Uterus (tissue), 2 donors: ENCODE measurements around the gene RRAS2.

Experiments
- POLR2A ChIP-seq, 2 donors: fragments of 450-650 bp; IDR thresholded peaks; one replicate each; pipeline ENCODE4 v1.6.1; 2016; ENCODE audit warnings: antibody characterized with exemption in 2 of 2, mild to moderate bottlenecking in 1 of 2, moderate library complexity in 1 of 2
- TF ChIP-seq, protein P1 (sequence below), 4 experiments: fragments of 200-600 bp in 2 of 4; fragments of 450-650 bp in 2 of 4; sonication (generic) in 2 of 4; IDR thresholded peaks; one replicate each; pipeline ENCODE4 v1.5.1; 2016 to 2019; ENCODE audit warnings: antibody characterized with exemption in 4 of 4, mild to moderate bottlenecking in 2 of 4, moderate library complexity in 1 of 4

DNA sequence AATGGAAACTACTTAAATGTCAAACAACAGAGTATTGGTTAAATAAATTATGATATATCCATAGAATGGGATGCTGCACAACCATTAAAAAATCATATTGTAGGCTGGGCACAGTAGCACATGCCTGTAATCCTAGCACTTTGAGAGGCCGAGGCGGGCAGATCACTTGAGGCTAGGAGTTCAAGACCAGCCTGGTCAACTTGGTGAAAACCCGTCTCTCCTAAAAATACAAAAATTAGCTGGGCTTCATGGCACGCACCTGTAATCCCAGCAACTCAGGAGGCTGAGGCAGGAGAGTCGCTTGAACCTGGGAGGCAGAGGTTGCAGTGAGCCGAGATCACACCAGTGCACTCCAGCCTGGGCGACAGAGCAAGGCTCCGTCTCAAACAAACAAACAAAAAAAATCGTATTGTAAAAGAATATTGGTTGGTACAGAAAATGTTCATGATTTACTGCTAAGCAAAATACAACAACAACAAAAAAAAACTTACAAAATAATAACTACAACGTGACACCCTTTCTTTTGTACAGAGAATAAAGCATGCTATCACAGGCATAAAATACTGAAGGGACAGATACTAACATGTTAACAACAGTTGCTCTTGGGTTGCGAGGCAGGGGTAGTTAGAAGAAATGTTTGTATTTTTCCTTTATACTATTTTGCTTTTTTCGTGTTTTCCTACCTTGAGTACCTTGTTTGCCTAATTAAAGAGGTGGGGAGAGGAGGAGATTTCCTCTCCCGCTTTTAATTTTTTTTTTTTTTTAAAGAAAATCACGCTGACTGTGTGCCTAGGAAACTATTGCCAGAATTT is 21.3 kb upstream of the RRAS2 start:
- TF ChIP-seq, protein P1, sequence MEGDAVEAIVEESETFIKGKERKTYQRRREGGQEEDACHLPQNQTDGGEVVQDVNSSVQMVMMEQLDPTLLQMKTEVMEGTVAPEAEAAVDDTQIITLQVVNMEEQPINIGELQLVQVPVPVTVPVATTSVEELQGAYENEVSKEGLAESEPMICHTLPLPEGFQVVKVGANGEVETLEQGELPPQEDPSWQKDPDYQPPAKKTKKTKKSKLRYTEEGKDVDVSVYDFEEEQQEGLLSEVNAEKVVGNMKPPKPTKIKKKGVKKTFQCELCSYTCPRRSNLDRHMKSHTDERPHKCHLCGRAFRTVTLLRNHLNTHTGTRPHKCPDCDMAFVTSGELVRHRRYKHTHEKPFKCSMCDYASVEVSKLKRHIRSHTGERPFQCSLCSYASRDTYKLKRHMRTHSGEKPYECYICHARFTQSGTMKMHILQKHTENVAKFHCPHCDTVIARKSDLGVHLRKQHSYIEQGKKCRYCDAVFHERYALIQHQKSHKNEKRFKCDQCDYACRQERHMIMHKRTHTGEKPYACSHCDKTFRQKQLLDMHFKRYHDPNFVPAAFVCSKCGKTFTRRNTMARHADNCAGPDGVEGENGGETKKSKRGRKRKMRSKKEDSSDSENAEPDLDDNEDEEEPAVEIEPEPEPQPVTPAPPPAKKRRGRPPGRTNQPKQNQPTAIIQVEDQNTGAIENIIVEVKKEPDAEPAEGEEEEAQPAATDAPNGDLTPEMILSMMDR (IDR thresholded peaks at IDR 0.05), result no peak
- TF ChIP-seq POLR2A (IDR thresholded peaks at IDR 0.05), result no peak
